ENCODE results near the gene ABLIM3.

DNA sequence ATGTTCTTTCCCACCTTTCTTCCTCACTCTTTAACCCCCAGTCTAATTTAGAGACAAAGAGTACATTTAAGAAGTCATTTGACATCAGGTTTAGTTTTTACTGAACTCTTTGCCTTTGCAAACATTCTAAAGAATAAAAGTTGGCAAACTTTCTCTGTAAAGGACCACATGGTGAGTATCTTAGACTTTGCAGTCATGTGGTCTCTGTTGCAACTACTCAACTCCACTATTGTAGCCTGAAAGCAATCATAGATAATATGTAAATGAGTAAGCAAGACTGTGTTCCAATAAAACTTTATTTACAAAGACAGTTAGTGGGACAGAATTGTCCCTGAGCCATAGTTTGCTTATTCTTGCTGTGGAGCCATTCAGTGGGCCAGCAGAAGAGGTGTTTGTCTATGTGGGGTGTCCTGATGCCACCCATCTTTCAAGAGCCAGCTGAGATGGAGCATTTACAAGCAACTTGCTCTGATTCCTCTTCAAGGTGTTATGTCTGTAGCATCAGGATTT, 25.4 kb downstream of the ABLIM3 start:
- TF ChIP-seq, protein P1, sequence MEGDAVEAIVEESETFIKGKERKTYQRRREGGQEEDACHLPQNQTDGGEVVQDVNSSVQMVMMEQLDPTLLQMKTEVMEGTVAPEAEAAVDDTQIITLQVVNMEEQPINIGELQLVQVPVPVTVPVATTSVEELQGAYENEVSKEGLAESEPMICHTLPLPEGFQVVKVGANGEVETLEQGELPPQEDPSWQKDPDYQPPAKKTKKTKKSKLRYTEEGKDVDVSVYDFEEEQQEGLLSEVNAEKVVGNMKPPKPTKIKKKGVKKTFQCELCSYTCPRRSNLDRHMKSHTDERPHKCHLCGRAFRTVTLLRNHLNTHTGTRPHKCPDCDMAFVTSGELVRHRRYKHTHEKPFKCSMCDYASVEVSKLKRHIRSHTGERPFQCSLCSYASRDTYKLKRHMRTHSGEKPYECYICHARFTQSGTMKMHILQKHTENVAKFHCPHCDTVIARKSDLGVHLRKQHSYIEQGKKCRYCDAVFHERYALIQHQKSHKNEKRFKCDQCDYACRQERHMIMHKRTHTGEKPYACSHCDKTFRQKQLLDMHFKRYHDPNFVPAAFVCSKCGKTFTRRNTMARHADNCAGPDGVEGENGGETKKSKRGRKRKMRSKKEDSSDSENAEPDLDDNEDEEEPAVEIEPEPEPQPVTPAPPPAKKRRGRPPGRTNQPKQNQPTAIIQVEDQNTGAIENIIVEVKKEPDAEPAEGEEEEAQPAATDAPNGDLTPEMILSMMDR (IDR thresholded peaks at IDR 0.05; ENCODE audit: low read length) = no peak
- TF ChIP-seq EZH2phosphoT487 (IDR thresholded peaks at IDR 0.05; ENCODE audit: low read length) = no peak

Measured in MM.1S (cell line).